ENCODE data around the gene UGT2A3.
"Not testable (repeated sequence)": the region's sequence is repeated elsewhere in the genome, so short reads cannot be mapped to it uniquely, and the experiment has no call there.

The UGT2A3 gene

GRCh38 chr4:68951078-68951805 is at the start of gene UGT2A3:
UGT2A3 (minus strand) TSS chr4:68951804; CDS start chr4:68951760, 44 bp downstream.
- DNase-seq, result no peak

- no peak for DNase-seq
These were observed 45.4 kb upstream of the UGT2A3 start for GRCh38 chr4:68997040-68997439.

GRCh38 chr4:68995292-68995691 is 43.7 kb upstream of the UGT2A3 start:
- no peak for DNase-seq

- DNase-seq, result no peak
These were observed 35.4 kb upstream of the UGT2A3 start for GRCh38 chr4:68987007-68987406.

GRCh38 chr4:68985442-68985841 is 33.8 kb upstream of the UGT2A3 start:
- no peak for DNase-seq

GRCh38 chr4:68984947-68985346 is 33.3 kb upstream of the UGT2A3 start:
- DNase-seq, result no peak

- no peak for DNase-seq
These were observed 11.8 kb upstream of the UGT2A3 start for GRCh38 chr4:68963374-68963773.

- no peak for DNase-seq
These were observed 11.3 kb upstream of the UGT2A3 start for GRCh38 chr4:68962868-68963267.

GRCh38 chr4:68960294-68961163 is 8.9 kb upstream of the UGT2A3 start:
- DNase-seq, result no peak

GRCh38 chr4:68959085-68959484 is 7.5 kb upstream of the UGT2A3 start:
- DNase-seq, result not testable (repeated sequence)

- DNase-seq, result no peak
These were observed 2.5 kb upstream of the UGT2A3 start for GRCh38 chr4:68954126-68954525.

- DNase-seq, result no peak
These were observed 1.5 kb upstream of the UGT2A3 start for GRCh38 chr4:68953056-68953596.

- no peak for DNase-seq
These were observed 392 bp upstream of the UGT2A3 start for GRCh38 chr4:68951806-68952585.

GRCh38 chr4:68950033-68950432 is 1.6 kb downstream of the UGT2A3 start:
- no peak for DNase-seq

GRCh38 chr4:68948985-68949384 is 2.6 kb downstream of the UGT2A3 start:
- DNase-seq, result no peak

- no peak for DNase-seq
These were observed 3.4 kb downstream of the UGT2A3 start for GRCh38 chr4:68948044-68948743.

GRCh38 chr4:68929076-68929737 is 22.4 kb downstream of the UGT2A3 start:
- DNase-seq, result no peak

- DNase-seq, result no peak
These were observed 24.4 kb downstream of the UGT2A3 start for GRCh38 chr4:68927165-68927564.

GRCh38 chr4:68922202-68922601 is 29.4 kb downstream of the UGT2A3 start:
- DNase-seq, result not testable (repeated sequence)

- no peak for DNase-seq
These were observed 30.6 kb downstream of the UGT2A3 start for GRCh38 chr4:68921051-68921450.

GRCh38 chr4:68917016-68917415 is 34.6 kb downstream of the UGT2A3 start:
- no peak for DNase-seq

- no peak for DNase-seq
These were observed 38.8 kb downstream of the UGT2A3 start for GRCh38 chr4:68912807-68913206.
